SK-N-SH treated with all-trans-retinoic acid at 6 μM for 48 hours (cell line): Measurements from ENCODE around the gene CTTN.

ENCODE experiments used
- ARNTL ChIP-seq: fragments of 450-650 bp; formaldehyde crosslinking; IDR thresholded peaks from 2 replicates; pipeline ENCODE4 v1.5.0; 2020; ENCODE audit warnings: low read depth, mild to moderate bottlenecking, moderate library complexity, borderline replicate concordance
- CSDC2 ChIP-seq: fragments of 250-450 bp; sonication (Bioruptor Pico); IDR thresholded peaks from 2 replicates; pipeline ENCODE4 v1.5.0; 2020; ENCODE audit warnings: mild to moderate bottlenecking, moderate library complexity
- ESRRG ChIP-seq: fragments of 250-450 bp; sonication (Bioruptor Pico); IDR thresholded peaks from 2 replicates; pipeline ENCODE4 v1.6.1; 2021; ENCODE audit warnings: mild to moderate bottlenecking
- GLIS3 ChIP-seq: fragments of 250-450 bp; sonication (Bioruptor Pico); IDR thresholded peaks from 2 replicates; pipeline ENCODE4 v1.5.0; 2020; ENCODE audit warnings: mild to moderate bottlenecking, moderate library complexity
- PPARA ChIP-seq: fragments of 250-450 bp; sonication (Bioruptor Pico); IDR thresholded peaks from 2 replicates; pipeline ENCODE4 v1.5.0; 2020; ENCODE audit warnings: mild to moderate bottlenecking, borderline replicate concordance
- RARB ChIP-seq: fragments of 250-450 bp; sonication (Bioruptor Pico); IDR thresholded peaks from 2 replicates; pipeline ENCODE4 v1.8.0; 2021; ENCODE audit warnings: mild to moderate bottlenecking, moderate library complexity
- SNAI2 ChIP-seq: fragments of 250-450 bp; sonication (Bioruptor Pico); IDR thresholded peaks from 2 replicates; pipeline ENCODE4 v1.5.0; 2020; ENCODE audit warnings: mild to moderate bottlenecking, moderate library complexity
- TCF4 ChIP-seq: fragments of 250-450 bp; sonication (Bioruptor Pico); IDR thresholded peaks from 2 replicates; pipeline ENCODE4 v1.8.0; 2021; ENCODE audit warnings: mild to moderate bottlenecking, moderate library complexity, borderline replicate concordance
- TOX ChIP-seq: fragments of 250-450 bp; sonication (Bioruptor Pico); IDR thresholded peaks from 2 replicates; pipeline ENCODE4 v1.8.0; 2021; ENCODE audit warnings: mild to moderate bottlenecking, moderate library complexity, borderline replicate concordance
- TSHZ2 ChIP-seq: fragments of 250-450 bp; sonication (Bioruptor Pico); IDR thresholded peaks from 2 replicates; pipeline ENCODE4 v1.5.0; 2020; ENCODE audit warnings: mild to moderate bottlenecking, moderate library complexity
- ZFP3 ChIP-seq: fragments of 250-450 bp; sonication (Bioruptor Pico); IDR thresholded peaks from 2 replicates; pipeline ENCODE4 v1.5.0; 2020; ENCODE audit warnings: mild to moderate bottlenecking, moderate library complexity
- ZFP30 ChIP-seq: fragments of 450-650 bp; formaldehyde crosslinking; IDR thresholded peaks from 2 replicates; pipeline ENCODE4 v1.5.0; 2022; ENCODE audit warnings: mild to moderate bottlenecking, moderate library complexity
- TF ChIP-seq, protein P1 (sequence below): fragments of 250-450 bp; sonication (Bioruptor Pico); IDR thresholded peaks from 2 replicates; pipeline ENCODE4 v1.8.0; 2020; ENCODE audit warnings: mild to moderate bottlenecking, moderate library complexity, borderline replicate concordance
- TF ChIP-seq, protein P2 (sequence below): fragments of 250-450 bp; sonication (Bioruptor Pico); IDR thresholded peaks from 2 replicates; pipeline ENCODE4 v1.8.0; 2021; ENCODE audit warnings: low read depth, mild to moderate bottlenecking, moderate library complexity, borderline replicate concordance

DNA sequence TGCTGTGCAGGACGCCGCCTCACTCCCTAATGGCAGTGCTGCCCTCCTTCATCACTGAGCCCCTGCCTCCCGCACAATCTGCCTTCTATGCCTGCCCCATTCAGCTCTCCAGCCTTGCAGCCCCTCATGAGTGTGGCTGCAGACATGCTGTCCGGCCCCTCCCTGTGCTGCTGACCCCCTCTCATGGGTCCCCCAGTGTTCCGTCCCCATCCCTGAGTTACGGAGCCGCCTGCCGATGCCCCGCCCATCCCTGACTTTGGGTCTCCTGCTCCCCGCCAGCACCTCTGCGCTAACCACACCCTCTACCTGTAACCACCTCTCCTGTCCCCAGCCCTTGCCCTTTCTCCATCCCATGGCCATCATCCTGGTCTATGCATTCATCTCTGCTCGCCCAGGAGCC is 33.3 kb downstream of the CTTN start:
- TF ChIP-seq, protein P1, sequence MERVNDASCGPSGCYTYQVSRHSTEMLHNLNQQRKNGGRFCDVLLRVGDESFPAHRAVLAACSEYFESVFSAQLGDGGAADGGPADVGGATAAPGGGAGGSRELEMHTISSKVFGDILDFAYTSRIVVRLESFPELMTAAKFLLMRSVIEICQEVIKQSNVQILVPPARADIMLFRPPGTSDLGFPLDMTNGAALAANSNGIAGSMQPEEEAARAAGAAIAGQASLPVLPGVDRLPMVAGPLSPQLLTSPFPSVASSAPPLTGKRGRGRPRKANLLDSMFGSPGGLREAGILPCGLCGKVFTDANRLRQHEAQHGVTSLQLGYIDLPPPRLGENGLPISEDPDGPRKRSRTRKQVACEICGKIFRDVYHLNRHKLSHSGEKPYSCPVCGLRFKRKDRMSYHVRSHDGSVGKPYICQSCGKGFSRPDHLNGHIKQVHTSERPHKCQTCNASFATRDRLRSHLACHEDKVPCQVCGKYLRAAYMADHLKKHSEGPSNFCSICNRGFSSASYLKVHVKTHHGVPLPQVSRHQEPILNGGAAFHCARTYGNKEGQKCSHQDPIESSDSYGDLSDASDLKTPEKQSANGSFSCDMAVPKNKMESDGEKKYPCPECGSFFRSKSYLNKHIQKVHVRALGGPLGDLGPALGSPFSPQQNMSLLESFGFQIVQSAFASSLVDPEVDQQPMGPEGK (CRISPR knock-in tag): no peak
- TF ChIP-seq ARNTL (CRISPR knock-in tag) (no peak), RARB (CRISPR knock-in tag) (no peak), CSDC2 (CRISPR knock-in tag) (no peak), TCF4 (CRISPR knock-in tag) (no peak), ZFP30 (no peak), GLIS3 (no peak), SNAI2 (CRISPR knock-in tag) (no peak), TSHZ2 (CRISPR knock-in tag) (no peak), ZFP3 (CRISPR knock-in tag) (no peak), PPARA (CRISPR knock-in tag) (no peak), ESRRG (CRISPR knock-in tag) (no peak), TOX (CRISPR knock-in tag) (no peak)
- TF ChIP-seq, protein P2, sequence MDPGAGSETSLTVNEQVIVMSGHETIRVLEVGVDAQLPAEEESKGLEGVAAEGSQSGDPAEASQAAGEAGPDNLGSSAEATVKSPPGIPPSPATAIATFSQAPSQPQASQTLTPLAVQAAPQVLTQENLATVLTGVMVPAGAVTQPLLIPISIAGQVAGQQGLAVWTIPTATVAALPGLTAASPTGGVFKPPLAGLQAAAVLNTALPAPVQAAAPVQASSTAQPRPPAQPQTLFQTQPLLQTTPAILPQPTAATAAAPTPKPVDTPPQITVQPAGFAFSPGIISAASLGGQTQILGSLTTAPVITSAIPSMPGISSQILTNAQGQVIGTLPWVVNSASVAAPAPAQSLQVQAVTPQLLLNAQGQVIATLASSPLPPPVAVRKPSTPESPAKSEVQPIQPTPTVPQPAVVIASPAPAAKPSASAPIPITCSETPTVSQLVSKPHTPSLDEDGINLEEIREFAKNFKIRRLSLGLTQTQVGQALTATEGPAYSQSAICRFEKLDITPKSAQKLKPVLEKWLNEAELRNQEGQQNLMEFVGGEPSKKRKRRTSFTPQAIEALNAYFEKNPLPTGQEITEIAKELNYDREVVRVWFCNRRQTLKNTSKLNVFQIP (CRISPR knock-in tag): no peak
